Endothelial cell (in vitro differentiated cells): ENCODE results near the gene PRKCG. TPM values are rescaled to one million over a fixed set of nuclear protein-coding genes. Genes with fewer than 3 reads are reported as not detected.
A peak's percentile ranks its signal among the peaks of the same experiment; 100 is the strongest.

ENCODE experiments used
- DNase-seq: peaks from one replicate; pipeline ENCODE4 v3.0.0; 2021; ENCODE audit warnings: low spot score
- H3K27ac Mint-ChIP-seq: one replicate; pipeline ENCODE4 v1.8.0; 2021; ENCODE audit warnings: mixed read lengths, inconsistent platforms; ENCODE audit not compliant: unreplicated experiment
- H3K27me3 Mint-ChIP-seq: one replicate; pipeline ENCODE4 v1.8.0; 2021; ENCODE audit warnings: mild to moderate bottlenecking, moderate library complexity, mixed read lengths, inconsistent platforms; ENCODE audit not compliant: unreplicated experiment
- H3K36me3 Mint-ChIP-seq: one replicate; pipeline ENCODE4 v1.8.0; 2021; ENCODE audit warnings: mild to moderate bottlenecking, low read depth, mixed read lengths, inconsistent platforms; ENCODE audit not compliant: unreplicated experiment
- H3K4me1 Mint-ChIP-seq: one replicate; pipeline ENCODE4 v1.8.0; 2021; ENCODE audit warnings: mild to moderate bottlenecking, mixed read lengths, inconsistent platforms; ENCODE audit not compliant: unreplicated experiment
- H3K4me3 Mint-ChIP-seq: one replicate; pipeline ENCODE4 v1.8.0; 2021; ENCODE audit warnings: mild to moderate bottlenecking, mixed read lengths, inconsistent platforms; ENCODE audit not compliant: unreplicated experiment
- H3K9me3 Mint-ChIP-seq: one replicate; pipeline ENCODE4 v1.8.0; 2021; ENCODE audit warnings: mixed read lengths, inconsistent platforms; ENCODE audit not compliant: unreplicated experiment
- CTCF ChIP-seq: fragments of 200-600 bp; sonication (generic); IDR thresholded peaks from one replicate; pipeline ENCODE4 v1.5.0; 2021; ENCODE audit warnings: antibody characterized with exemption; ENCODE audit not compliant: unreplicated experiment
- total RNA-seq: library from RNA; stranded (reverse); fragmentation: NEBNext Ultra II Directional; extraction: Animal tissue kit (Norgen Biotek cat#: 25700); gene quantifications from one replicate; pipeline ENCODE4 v1.2.1, GENCODE V29; 2021; ENCODE audit not compliant: unreplicated experiment

PRKCG gene
- total RNA-seq, 1 donor from 2014 or later: 0.92 TPM

GRCh38 chr19:53878776-53879139 is 3.2 kb upstream of the PRKCG start:
- TF ChIP-seq CTCF: no peak
- H3K36me3 Mint-ChIP-seq: peaks cover 34% of the 10 kb centered on the region
- peaks cover 30% of the 10 kb centered on the region for H3K4me1 Mint-ChIP-seq
- DNase-seq: no peak
- H3K27me3 Mint-ChIP-seq: peaks cover 23% of the 10 kb centered on the region
- H3K9me3 Mint-ChIP-seq: peaks cover 4% of the 10 kb centered on the region
- no peak overlapping the region for H3K4me3 Mint-ChIP-seq
- H3K27ac Mint-ChIP-seq: peak overlapping the region; percentile 81

DNA sequence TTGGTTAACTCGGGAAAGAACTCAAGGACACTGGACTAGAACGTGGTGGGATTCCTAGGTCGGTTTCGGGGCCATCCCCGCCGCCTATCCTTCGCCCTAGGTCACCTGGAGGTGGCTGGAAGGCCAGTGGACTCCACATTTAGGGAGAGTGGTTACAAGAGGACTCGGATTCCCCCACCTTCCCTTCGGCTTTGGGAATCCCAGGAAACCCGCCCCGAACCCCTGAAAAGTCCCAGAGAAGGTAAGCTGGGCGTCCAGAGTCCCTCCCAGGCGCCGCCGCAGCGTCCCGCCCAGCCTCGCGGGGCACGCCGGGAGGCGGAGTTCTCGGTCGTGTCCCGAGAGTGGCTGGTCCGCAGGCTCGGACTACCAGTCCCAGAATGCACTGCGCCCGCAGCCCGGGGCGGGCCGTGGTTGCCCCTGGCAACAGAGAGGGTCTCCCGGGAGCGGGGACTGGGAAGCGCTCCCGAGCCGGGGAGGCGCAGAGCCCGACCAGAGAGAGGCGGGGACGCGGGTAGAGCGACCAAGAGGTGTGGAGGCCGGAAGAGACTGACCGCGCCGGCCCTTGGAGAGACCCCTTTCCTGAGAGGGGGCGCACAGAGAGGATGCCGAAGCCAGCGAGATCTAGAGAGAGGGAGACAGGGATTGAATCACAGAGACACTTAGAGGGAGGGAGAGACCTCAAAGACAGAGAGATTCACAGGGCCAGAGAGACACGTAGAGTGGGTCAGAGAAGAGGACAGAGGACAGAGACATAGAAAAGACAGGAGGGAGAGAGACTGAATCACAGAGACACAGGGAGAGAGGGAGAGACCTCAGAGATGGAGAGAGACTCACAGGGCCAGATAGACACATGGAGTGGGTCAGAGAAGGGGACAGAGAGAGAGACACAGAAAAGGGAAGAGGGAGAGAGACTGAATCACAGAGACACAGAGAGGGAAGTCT is 2.6 kb upstream of the PRKCG start:
- peaks cover 25% of the 10 kb centered on the region for H3K27me3 Mint-ChIP-seq
- H3K27ac Mint-ChIP-seq: peak overlapping the region; percentile 81
- H3K4me3 Mint-ChIP-seq: no peak overlapping the region
- peaks cover 30% of the 10 kb centered on the region for H3K36me3 Mint-ChIP-seq
- H3K4me1 Mint-ChIP-seq: peaks cover 26% of the 10 kb centered on the region
- peaks cover 3% of the 10 kb centered on the region for H3K9me3 Mint-ChIP-seq
- peak; percentile 100 for DNase-seq
- no peak for TF ChIP-seq CTCF

- Mint-ChIP-seq H3K9me3 (no peaks in the 10 kb centered on the region), H3K4me3 (no peak overlapping the region), H3K27me3 (peaks cover 24% of the 10 kb centered on the region), H3K36me3 (peaks cover 20% of the 10 kb centered on the region), H3K4me1 (peaks cover 17% of the 10 kb centered on the region), H3K27ac (no peak overlapping the region)
- no peak for DNase-seq
- no peak for TF ChIP-seq CTCF
Measured at GRCh38 chr19:53880711-53881481, 1.1 kb upstream of the PRKCG start.

GRCh38 chr19:53882391-53883050 is 524 bp downstream of the PRKCG start:
- no peak overlapping the region for H3K27ac Mint-ChIP-seq
- no peaks in the 10 kb centered on the region for H3K9me3 Mint-ChIP-seq
- H3K4me1 Mint-ChIP-seq: peaks cover 10% of the 10 kb centered on the region
- H3K27me3 Mint-ChIP-seq: peaks cover 17% of the 10 kb centered on the region
- peak overlapping the region; percentile 25 for H3K4me3 Mint-ChIP-seq
- H3K36me3 Mint-ChIP-seq: peaks cover 10% of the 10 kb centered on the region
- no peak for DNase-seq
- TF ChIP-seq CTCF: no peak
